WI38 (cell line): ENCODE results near the gene OR5H14.
"Not testable (repeated sequence)": the region's sequence is repeated elsewhere in the genome, so short reads cannot be mapped to it uniquely, and the experiment has no call there.

Experiments
- H3K4me3 ChIP-seq: 2 replicates; pipeline ENCODE4 v1.5.1; 2011; ENCODE audit warnings: low read depth, mild to moderate bottlenecking, control low read depth, low read length
- TF ChIP-seq, protein P1 (sequence below): IDR thresholded peaks from 2 replicates; pipeline ENCODE4 v1.5.1; 2012; ENCODE audit warnings: low read depth, mild to moderate bottlenecking, control low read depth, low read length

Gene OR5H14

GRCh38 chr3:98171071-98171470, 23.8 kb downstream of the OR5H14 start:
- H3K4me3 ChIP-seq = no peak overlapping the region
- TF ChIP-seq, protein P1, sequence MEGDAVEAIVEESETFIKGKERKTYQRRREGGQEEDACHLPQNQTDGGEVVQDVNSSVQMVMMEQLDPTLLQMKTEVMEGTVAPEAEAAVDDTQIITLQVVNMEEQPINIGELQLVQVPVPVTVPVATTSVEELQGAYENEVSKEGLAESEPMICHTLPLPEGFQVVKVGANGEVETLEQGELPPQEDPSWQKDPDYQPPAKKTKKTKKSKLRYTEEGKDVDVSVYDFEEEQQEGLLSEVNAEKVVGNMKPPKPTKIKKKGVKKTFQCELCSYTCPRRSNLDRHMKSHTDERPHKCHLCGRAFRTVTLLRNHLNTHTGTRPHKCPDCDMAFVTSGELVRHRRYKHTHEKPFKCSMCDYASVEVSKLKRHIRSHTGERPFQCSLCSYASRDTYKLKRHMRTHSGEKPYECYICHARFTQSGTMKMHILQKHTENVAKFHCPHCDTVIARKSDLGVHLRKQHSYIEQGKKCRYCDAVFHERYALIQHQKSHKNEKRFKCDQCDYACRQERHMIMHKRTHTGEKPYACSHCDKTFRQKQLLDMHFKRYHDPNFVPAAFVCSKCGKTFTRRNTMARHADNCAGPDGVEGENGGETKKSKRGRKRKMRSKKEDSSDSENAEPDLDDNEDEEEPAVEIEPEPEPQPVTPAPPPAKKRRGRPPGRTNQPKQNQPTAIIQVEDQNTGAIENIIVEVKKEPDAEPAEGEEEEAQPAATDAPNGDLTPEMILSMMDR = no peak

GRCh38 chr3:98172621-98173020, 25.3 kb downstream of the OR5H14 start:
- no peak overlapping the region for H3K4me3 ChIP-seq
- TF ChIP-seq, protein P1 = no peak

DNA sequence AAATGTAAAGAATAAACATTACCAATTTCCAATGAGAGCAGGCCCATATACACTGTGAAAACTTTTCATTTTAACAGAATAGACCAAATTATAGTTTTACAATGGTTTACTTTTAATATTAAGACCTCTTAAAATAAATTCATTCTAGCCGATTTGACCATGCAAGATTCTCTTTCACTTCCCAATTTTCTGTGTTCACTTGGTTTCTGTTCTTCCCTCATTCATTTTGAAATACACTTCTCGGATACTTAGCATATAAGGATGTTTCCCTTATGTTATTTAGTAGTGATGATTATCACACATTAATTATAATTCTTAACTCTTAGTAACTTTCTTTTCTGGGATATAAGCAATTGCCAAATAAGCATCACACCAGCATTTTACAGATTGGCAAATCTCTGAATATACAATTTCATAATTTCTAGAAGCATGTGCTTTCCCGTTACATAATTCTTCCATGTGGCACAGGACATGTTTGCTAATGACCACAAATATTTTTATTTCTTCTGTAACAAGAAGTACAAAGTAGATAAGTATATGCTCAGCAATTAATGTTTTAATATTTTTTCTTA, 33.1 kb downstream of the OR5H14 start:
- TF ChIP-seq, protein P1 = no peak
- H3K4me3 ChIP-seq = no peak overlapping the region

DNA sequence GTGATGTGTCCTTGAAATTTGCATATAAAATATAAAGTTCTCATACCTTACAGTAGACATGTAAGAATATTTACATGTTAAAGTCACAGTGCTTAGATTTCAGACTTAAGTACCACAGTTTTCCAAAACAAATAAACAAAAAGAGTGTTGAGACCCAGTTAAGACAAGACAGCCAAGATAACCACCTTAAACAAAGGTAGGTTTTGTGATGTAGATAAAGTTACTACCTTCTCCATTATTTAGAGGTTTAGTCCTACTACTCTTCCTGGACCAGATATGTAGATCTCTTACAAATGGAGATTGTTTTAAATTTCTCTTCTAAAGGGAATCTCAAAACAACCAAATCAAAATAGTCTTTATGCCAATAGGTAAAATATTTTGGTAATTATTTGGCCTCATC, 34.9 kb downstream of the OR5H14 start:
- TF ChIP-seq, protein P1 = no peak
- no peak overlapping the region for H3K4me3 ChIP-seq

GRCh38 chr3:98185180-98185579, 37.9 kb downstream of the OR5H14 start:
- no peak overlapping the region for H3K4me3 ChIP-seq
- TF ChIP-seq, protein P1 = no peak

- TF ChIP-seq, protein P1 = no peak
Measured at GRCh38 chr3:98188545-98188944, 41.3 kb downstream of the OR5H14 start.

GRCh38 chr3:98190911-98191310, 43.6 kb downstream of the OR5H14 start:
- not testable (repeated sequence) for H3K4me3 ChIP-seq

More at GRCh38 chr3:98188545-98188944, 41.3 kb downstream of the OR5H14 start:
- no peak overlapping the region for H3K4me3 ChIP-seq

- not testable (repeated sequence) for H3K4me3 ChIP-seq
Measured at GRCh38 chr3:98196293-98196692, 49.0 kb downstream of the OR5H14 start.

DNA sequence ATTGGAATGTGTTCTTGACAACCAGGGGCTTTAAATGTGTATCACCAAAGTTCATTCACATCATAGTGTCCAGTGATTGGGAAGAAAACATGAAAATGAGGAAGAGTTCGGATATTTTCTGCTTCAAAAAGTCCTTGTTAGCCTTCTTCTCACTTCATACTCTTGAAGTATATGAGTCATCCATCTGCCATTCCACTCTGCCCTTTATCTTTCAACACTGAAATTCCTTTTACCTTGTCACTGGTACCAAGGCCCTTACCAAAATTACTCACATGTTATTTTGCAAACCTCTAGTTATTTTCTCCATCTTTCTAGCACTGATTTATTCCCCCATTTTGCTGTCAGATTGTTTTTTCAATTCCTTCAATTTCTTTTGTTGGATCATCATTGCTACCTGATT, 51.7 kb downstream of the OR5H14 start:
- TF ChIP-seq, protein P1 = no peak

More for the DNA sequence above, 51.7 kb downstream of the OR5H14 start:
- H3K4me3 ChIP-seq = no peak overlapping the region
